ENCODE data around the gene RELN. TPM values are rescaled to one million over a fixed set of nuclear protein-coding genes. Genes with fewer than 3 reads are reported as not detected.

Gene RELN
- total and polyA plus RNA-seq, 2 donors (not counting 1 experiment from before 2014, with no cell fraction given): 0.33 to 31.8 TPM

DNA sequence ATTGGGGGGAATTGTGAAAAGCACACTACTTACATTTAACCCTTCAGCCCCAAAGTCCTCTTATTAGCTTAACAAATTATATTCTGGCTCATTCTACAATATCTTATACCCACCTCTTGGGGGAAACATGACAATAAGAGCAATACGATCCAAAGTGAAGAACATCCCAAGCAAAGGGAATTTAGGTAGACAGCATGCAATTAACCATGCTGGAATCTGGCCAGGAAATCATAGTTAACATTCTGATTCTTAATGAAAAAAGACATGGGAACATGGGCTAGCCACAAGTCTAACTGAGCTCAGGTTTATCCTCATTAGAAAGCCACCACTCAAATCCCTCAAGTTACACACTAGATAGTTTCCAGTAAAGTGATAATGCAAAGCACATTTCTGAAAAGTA, 301.5 kb downstream of the RELN start:
- no peak for TF ChIP-seq EZH2 (IDR thresholded peaks at IDR 0.05; ENCODE audit: low read length, missing control alignments)
- TF ChIP-seq, protein P1, sequence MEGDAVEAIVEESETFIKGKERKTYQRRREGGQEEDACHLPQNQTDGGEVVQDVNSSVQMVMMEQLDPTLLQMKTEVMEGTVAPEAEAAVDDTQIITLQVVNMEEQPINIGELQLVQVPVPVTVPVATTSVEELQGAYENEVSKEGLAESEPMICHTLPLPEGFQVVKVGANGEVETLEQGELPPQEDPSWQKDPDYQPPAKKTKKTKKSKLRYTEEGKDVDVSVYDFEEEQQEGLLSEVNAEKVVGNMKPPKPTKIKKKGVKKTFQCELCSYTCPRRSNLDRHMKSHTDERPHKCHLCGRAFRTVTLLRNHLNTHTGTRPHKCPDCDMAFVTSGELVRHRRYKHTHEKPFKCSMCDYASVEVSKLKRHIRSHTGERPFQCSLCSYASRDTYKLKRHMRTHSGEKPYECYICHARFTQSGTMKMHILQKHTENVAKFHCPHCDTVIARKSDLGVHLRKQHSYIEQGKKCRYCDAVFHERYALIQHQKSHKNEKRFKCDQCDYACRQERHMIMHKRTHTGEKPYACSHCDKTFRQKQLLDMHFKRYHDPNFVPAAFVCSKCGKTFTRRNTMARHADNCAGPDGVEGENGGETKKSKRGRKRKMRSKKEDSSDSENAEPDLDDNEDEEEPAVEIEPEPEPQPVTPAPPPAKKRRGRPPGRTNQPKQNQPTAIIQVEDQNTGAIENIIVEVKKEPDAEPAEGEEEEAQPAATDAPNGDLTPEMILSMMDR (conservative IDR thresholded peaks at IDR 0.05 in 1 of 2, IDR thresholded peaks at IDR 0.05 in 1 of 2; ENCODE audit: low read depth in 1 of 2, low read length in 2 of 2): no peak
- no peak overlapping the region for H3K4me2 ChIP-seq (ENCODE audit: extremely low read depth, insufficient read depth, low read length)
- H3K4me3 ChIP-seq (replicated peaks in 1 of 4; ENCODE audit: control extremely low read depth in 1 of 4, insufficient read depth in 1 of 4, low read depth in 3 of 4, low read length in 4 of 4): no peak overlapping the region
- DNase-seq (ENCODE audit: low read depth in 2 of 2): no peak
- H2AFZ ChIP-seq (ENCODE audit: low read length): no peak overlapping the region
- H3K79me2 ChIP-seq (ENCODE audit: control insufficient read depth, insufficient read depth, low read length): no peaks in the 10 kb centered on the region
- H3K36me3 ChIP-seq (ENCODE audit: control insufficient read depth, insufficient read depth, low read length): no peaks in the 10 kb centered on the region
- no peaks in the 10 kb centered on the region for H3K9me3 ChIP-seq (ENCODE audit: control insufficient read depth, insufficient read depth, low read depth, low read length)
- no peak overlapping the region for H3K9ac ChIP-seq (ENCODE audit: insufficient read depth, low read length)
- no peaks in the 10 kb centered on the region for H3K27me3 ChIP-seq (ENCODE audit: control insufficient read depth, insufficient read depth, low read length)
- no peaks in the 10 kb centered on the region for H3K4me1 ChIP-seq (ENCODE audit: control insufficient read depth, extremely low read depth, insufficient read depth, low read length)
- H4K20me1 ChIP-seq (ENCODE audit: control insufficient read depth, extremely low read depth, insufficient read depth, low read length): no peaks in the 10 kb centered on the region
- no peak overlapping the region for H3K27ac ChIP-seq (ENCODE audit: insufficient read depth, low read length)

DNA sequence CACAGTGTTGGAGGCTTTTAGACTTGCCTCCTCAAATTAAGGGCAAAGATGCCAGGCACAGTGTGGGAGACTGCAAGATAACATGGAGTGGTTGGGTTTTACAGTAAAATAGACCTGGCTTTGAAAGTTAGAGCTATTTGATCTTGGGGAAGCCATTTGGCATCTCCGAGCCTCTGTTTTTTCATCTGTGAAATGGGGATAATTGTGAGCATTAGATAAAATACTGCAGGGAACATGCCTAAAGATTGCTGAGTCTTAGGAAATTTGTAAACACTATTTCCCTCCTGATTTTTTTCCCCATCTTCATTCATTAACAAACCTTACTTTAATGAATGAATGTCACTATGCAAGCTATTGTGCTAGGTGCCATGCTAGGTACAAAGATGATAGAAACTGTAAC, 302.2 kb downstream of the RELN start:
- Histone ChIP-seq H2AFZ (ENCODE audit: low read length) (no peak overlapping the region), H3K9me3 (ENCODE audit: control insufficient read depth, insufficient read depth, low read depth, low read length) (no peaks in the 10 kb centered on the region), H3K4me1 (ENCODE audit: control insufficient read depth, extremely low read depth, insufficient read depth, low read length) (no peaks in the 10 kb centered on the region), H3K4me3 (replicated peaks in 1 of 4; ENCODE audit: control extremely low read depth in 1 of 4, insufficient read depth in 1 of 4, low read depth in 3 of 4, low read length in 4 of 4) (no peak overlapping the region), H3K27ac (ENCODE audit: insufficient read depth, low read length) (no peak overlapping the region), H3K79me2 (ENCODE audit: control insufficient read depth, insufficient read depth, low read length) (no peaks in the 10 kb centered on the region), H4K20me1 (ENCODE audit: control insufficient read depth, extremely low read depth, insufficient read depth, low read length) (no peaks in the 10 kb centered on the region), H3K27me3 (ENCODE audit: control insufficient read depth, insufficient read depth, low read length) (no peaks in the 10 kb centered on the region), H3K36me3 (ENCODE audit: control insufficient read depth, insufficient read depth, low read length) (no peaks in the 10 kb centered on the region), H3K4me2 (ENCODE audit: extremely low read depth, insufficient read depth, low read length) (no peak overlapping the region), H3K9ac (ENCODE audit: insufficient read depth, low read length) (no peak overlapping the region)
- DNase-seq (ENCODE audit: low read depth in 2 of 2): no peak
- TF ChIP-seq, protein P1 (conservative IDR thresholded peaks at IDR 0.05 in 1 of 2, IDR thresholded peaks at IDR 0.05 in 1 of 2; ENCODE audit: low read depth in 1 of 2, low read length in 2 of 2): no peak
- no peak for TF ChIP-seq EZH2 (IDR thresholded peaks at IDR 0.05; ENCODE audit: low read length, missing control alignments)

DNA sequence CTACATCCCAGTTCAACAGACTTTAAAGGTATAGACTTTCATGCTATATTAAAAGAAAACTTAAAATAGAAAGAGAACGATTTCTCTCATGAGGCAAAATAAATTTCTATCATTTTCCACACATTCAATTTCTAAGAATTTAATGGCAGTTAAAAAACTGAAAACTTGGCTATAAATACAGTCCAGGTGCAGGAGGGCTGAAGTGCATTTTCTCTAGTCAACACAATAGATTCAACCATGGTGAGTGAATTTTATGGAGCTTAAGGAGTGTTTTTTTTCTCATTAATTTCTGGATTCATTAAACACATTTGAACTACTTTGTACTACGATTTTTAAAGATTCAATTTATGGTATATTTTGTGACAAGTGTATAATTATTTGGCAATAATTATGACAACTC, 302.7 kb downstream of the RELN start:
- TF ChIP-seq, protein P1 (conservative IDR thresholded peaks at IDR 0.05 in 1 of 2, IDR thresholded peaks at IDR 0.05 in 1 of 2; ENCODE audit: low read depth in 1 of 2, low read length in 2 of 2): no peak
- no peak for TF ChIP-seq EZH2 (IDR thresholded peaks at IDR 0.05; ENCODE audit: low read length, missing control alignments)
- DNase-seq (ENCODE audit: low read depth in 2 of 2): no peak
- Histone ChIP-seq H3K9me3 (ENCODE audit: control insufficient read depth, insufficient read depth, low read depth, low read length) (no peaks in the 10 kb centered on the region), H3K79me2 (ENCODE audit: control insufficient read depth, insufficient read depth, low read length) (no peaks in the 10 kb centered on the region), H3K4me2 (ENCODE audit: extremely low read depth, insufficient read depth, low read length) (no peak overlapping the region), H3K9ac (ENCODE audit: insufficient read depth, low read length) (no peak overlapping the region), H3K4me3 (replicated peaks in 1 of 4; ENCODE audit: control extremely low read depth in 1 of 4, insufficient read depth in 1 of 4, low read depth in 3 of 4, low read length in 4 of 4) (no peak overlapping the region), H3K27me3 (ENCODE audit: control insufficient read depth, insufficient read depth, low read length) (no peaks in the 10 kb centered on the region), H3K4me1 (ENCODE audit: control insufficient read depth, extremely low read depth, insufficient read depth, low read length) (no peaks in the 10 kb centered on the region), H3K27ac (ENCODE audit: insufficient read depth, low read length) (no peak overlapping the region), H2AFZ (ENCODE audit: low read length) (no peak overlapping the region), H3K36me3 (ENCODE audit: control insufficient read depth, insufficient read depth, low read length) (no peaks in the 10 kb centered on the region), H4K20me1 (ENCODE audit: control insufficient read depth, extremely low read depth, insufficient read depth, low read length) (no peaks in the 10 kb centered on the region)

All from fibroblast of lung (primary cell).